NCI-H1436 (cell line): ENCODE data around the gene GPC1.

Experiments used
- DNase-seq: peaks from one replicate; lab custom pipeline; 2025; lab: John Stamatoyannopoulos, UW

Gene GPC1

GRCh38 chr2:240396623-240397541 is 38.6 kb upstream of the GPC1 start:
- no peak for DNase-seq

GRCh38 chr2:240397542-240397916 is 37.9 kb upstream of the GPC1 start:
- no peak for DNase-seq

GRCh38 chr2:240397924-240398645 is 37.4 kb upstream of the GPC1 start:
- no peak for DNase-seq

GRCh38 chr2:240398661-240399267 is 36.7 kb upstream of the GPC1 start:
- no peak for DNase-seq

- DNase-seq: no peak
Measured at GRCh38 chr2:240399419-240400324, 35.8 kb upstream of the GPC1 start.

- no peak for DNase-seq
Measured at GRCh38 chr2:240400371-240401161, 34.9 kb upstream of the GPC1 start.

- no peak for DNase-seq
Measured at GRCh38 chr2:240401308-240401707, 34.2 kb upstream of the GPC1 start.

- DNase-seq: no peak
Measured at GRCh38 chr2:240401781-240402551, 33.5 kb upstream of the GPC1 start.

GRCh38 chr2:240402566-240403272 is 32.7 kb upstream of the GPC1 start:
- no peak for DNase-seq

- DNase-seq: no peak
Measured at GRCh38 chr2:240403396-240404104, 31.9 kb upstream of the GPC1 start.

- DNase-seq: no peak
Measured at GRCh38 chr2:240404174-240404852, 31.1 kb upstream of the GPC1 start.

- no peak for DNase-seq
Measured at GRCh38 chr2:240405133-240405532, 30.3 kb upstream of the GPC1 start.

GRCh38 chr2:240405684-240406313 is 29.7 kb upstream of the GPC1 start:
- no peak for DNase-seq

- DNase-seq: no peak
Measured at GRCh38 chr2:240407090-240407489, 28.4 kb upstream of the GPC1 start.

- no peak for DNase-seq
Measured at GRCh38 chr2:240410004-240410403, 25.5 kb upstream of the GPC1 start.

GRCh38 chr2:240410808-240411207 is 24.7 kb upstream of the GPC1 start:
- no peak for DNase-seq

GRCh38 chr2:240411261-240412160 is 24.0 kb upstream of the GPC1 start:
- DNase-seq: no peak
